DND-41 (cell line): ENCODE measurements around the gene KCNK16.

Experiments
- ATAC-seq: fragments of 200-7000 bp; cut with Tn5 transposase; 3 replicates; pipeline ENCODE4 v1.9.1; 2021; ENCODE audit warnings: low read depth; ENCODE audit not compliant: insufficient read depth
- DNase-seq: peaks from one replicate; pipeline ENCODE4 v3.0.0-alpha.2; 2020
- H2AFZ ChIP-seq: 2 replicates; pipeline ENCODE4 v1.6.0; 2012; ENCODE audit warnings: low read depth, low read length
- H3K27ac ChIP-seq: 2 replicates; pipeline ENCODE4 v1.5.1; 2012; ENCODE audit warnings: low read length, inconsistent platforms
- H3K27me3 ChIP-seq: fragments of 200-600 bp; sonication (generic); 2 replicates; pipeline ENCODE4 v1.6.0; 2012; ENCODE audit warnings: low read length, mild to moderate bottlenecking, inconsistent platforms; ENCODE audit not compliant: insufficient read depth, poor library complexity
- H3K36me3 ChIP-seq: 2 replicates; pipeline ENCODE4 v1.5.1; 2012; ENCODE audit warnings: low read length, inconsistent platforms; ENCODE audit not compliant: insufficient read depth
- H3K4me1 ChIP-seq: 2 replicates; pipeline ENCODE4 v1.5.1; 2012; ENCODE audit warnings: mild to moderate bottlenecking, low read length; ENCODE audit not compliant: insufficient read depth
- H3K4me2 ChIP-seq: 2 replicates; pipeline ENCODE4 v1.6.0; 2012; ENCODE audit warnings: mild to moderate bottlenecking, moderate library complexity, low read length, inconsistent platforms; ENCODE audit not compliant: insufficient read depth
- H3K4me3 ChIP-seq, 2 experiments: fragments of 200-600 bp in 1 of 2; shearing (Covaris generic) in 1 of 2; 2 replicates each; pipeline ENCODE4 v1.5.1; 2012 to 2016; ENCODE audit warnings: inconsistent platforms in 2 of 2, low read length in 2 of 2, mild to moderate bottlenecking in 2 of 2, low read depth in 1 of 2, moderate library complexity in 1 of 2
- H3K79me2 ChIP-seq: 2 replicates; pipeline ENCODE4 v1.6.0; 2012; ENCODE audit warnings: low read length, inconsistent platforms; ENCODE audit not compliant: insufficient read depth
- H3K9ac ChIP-seq: 2 replicates; pipeline ENCODE4 v1.6.0; 2012; ENCODE audit warnings: low read depth, mild to moderate bottlenecking, inconsistent platforms, low read length, moderate library complexity
- H3K9me3 ChIP-seq: 2 replicates; pipeline ENCODE4 v1.5.1; 2012; ENCODE audit warnings: low read length, moderate library complexity, mild to moderate bottlenecking, inconsistent platforms; ENCODE audit not compliant: insufficient read depth, severe bottlenecking
- H4K20me1 ChIP-seq: 2 replicates; pipeline ENCODE4 v1.6.0; 2012; ENCODE audit warnings: low read length; ENCODE audit not compliant: insufficient read depth
- EZH2 ChIP-seq: IDR thresholded peaks from 3 replicates; pipeline ENCODE4 v1.6.1; 2012; ENCODE audit warnings: borderline replicate concordance, low read depth, mild to moderate bottlenecking, moderate library complexity, low read length, inconsistent platforms; ENCODE audit not compliant: severe bottlenecking
- TF ChIP-seq, protein P1 (sequence below): IDR thresholded peaks from 2 replicates; pipeline ENCODE4 v1.5.1; 2012; ENCODE audit warnings: borderline replicate concordance, low read length, moderate library complexity, mild to moderate bottlenecking; ENCODE audit not compliant: poor library complexity, severe bottlenecking; ENCODE audit errors: extremely low read depth

KCNK16 gene

DNA sequence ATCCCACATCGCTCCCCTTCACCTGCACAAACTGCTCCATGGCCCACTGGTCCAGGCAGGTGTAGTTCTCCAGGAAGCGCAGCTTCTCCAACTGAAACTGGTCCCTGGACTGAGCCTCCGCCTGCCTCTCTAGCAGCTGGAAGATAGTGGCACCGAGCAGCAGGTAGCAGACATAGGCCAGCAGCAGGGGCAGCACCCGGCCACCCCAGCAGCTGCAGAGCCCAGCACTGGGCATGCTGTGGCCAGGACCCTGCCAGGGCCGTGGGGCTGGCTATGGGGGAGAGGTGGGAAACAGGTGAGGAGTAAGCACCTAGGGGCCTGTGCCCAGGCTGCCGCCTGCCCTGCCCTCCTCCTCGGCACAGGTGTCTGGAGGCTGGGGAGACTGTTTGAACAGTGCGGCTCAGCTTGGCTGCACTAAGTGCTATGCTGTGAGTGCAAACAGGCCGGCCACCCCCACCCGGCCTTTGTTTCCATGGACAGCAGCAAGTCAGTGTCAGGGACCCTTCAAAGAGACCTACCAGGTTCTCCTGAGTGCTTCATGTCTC is at the start of gene KCNK16:
KCNK16 (minus strand) TSS at position 397 of the 545 bp plus-strand sequence; CDS start at position 235, 162 bp downstream.
- DNase-seq, result no peak
- no peak within 1 kb of the TSS for H3K9ac ChIP-seq

DNA sequence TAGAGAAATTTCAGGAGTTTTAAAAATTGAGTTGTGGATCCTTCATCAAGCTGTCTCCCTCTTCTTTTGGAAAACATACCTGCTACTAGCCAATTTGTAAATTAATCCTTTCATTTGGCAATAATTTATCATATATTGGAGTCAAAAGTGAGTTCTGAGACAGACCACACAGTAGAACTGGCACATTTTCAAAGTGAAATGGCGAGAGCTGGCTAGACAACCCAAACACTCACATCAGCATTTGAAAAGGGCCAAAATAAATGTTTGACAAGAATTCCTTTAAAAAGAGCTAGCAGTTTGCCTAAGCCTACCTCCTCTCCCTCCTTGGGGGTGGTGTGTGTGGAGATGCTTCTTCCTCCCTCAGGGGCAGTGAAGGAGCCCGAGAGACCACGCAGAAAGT is 47.9 kb upstream of the KCNK16 start:
- no peak for ATAC-seq
- no peaks in the 10 kb centered on the region for H3K79me2 ChIP-seq

More for the DNA sequence above, at the start of gene KCNK16:
- TF ChIP-seq, protein P1, sequence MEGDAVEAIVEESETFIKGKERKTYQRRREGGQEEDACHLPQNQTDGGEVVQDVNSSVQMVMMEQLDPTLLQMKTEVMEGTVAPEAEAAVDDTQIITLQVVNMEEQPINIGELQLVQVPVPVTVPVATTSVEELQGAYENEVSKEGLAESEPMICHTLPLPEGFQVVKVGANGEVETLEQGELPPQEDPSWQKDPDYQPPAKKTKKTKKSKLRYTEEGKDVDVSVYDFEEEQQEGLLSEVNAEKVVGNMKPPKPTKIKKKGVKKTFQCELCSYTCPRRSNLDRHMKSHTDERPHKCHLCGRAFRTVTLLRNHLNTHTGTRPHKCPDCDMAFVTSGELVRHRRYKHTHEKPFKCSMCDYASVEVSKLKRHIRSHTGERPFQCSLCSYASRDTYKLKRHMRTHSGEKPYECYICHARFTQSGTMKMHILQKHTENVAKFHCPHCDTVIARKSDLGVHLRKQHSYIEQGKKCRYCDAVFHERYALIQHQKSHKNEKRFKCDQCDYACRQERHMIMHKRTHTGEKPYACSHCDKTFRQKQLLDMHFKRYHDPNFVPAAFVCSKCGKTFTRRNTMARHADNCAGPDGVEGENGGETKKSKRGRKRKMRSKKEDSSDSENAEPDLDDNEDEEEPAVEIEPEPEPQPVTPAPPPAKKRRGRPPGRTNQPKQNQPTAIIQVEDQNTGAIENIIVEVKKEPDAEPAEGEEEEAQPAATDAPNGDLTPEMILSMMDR, result no peak
- TF ChIP-seq EZH2, result no peak
- no peaks in the 10 kb centered on the region for H4K20me1 ChIP-seq
- H2AFZ ChIP-seq, result no peak within 1 kb of the TSS
- no peaks in the 10 kb centered on the region for H3K9me3 ChIP-seq
- no peak within 1 kb of the TSS for H3K4me2 ChIP-seq
- no peak within 1 kb of the TSS for H3K4me3 ChIP-seq
- no peak within 1 kb of the TSS for H3K27ac ChIP-seq
- H3K27me3 ChIP-seq, result peaks cover 6% of the 10 kb centered on the region
- no peaks in the 10 kb centered on the region for H3K36me3 ChIP-seq
- no peak for ATAC-seq
- no peaks in the 10 kb centered on the region for H3K4me1 ChIP-seq
- no peaks in the 10 kb centered on the region for H3K79me2 ChIP-seq

DNA sequence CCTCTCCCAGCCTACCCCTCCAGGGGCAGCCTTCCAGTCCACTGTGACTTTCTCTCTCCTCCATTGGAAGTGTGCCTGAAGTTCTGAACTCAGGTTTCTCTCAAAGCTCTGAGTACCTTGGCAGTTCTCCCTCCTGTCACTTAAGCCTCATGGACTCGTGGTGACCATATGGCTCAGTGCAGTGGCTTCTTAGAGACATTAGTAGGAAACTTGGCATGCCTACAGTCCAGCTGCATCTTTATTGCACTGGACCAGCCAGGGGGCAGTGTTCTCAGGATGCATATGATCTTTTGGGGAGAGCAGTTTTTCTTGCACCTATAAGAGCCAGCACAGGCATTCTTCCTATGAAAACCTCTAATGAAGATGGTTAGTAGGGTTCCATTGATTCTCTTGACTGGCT is 47.5 kb upstream of the KCNK16 start:
- H3K36me3 ChIP-seq, result no peaks in the 10 kb centered on the region

More for the DNA sequence above, 47.9 kb upstream of the KCNK16 start:
- no peak for DNase-seq
- Histone ChIP-seq H3K4me2 (no peak overlapping the region), H3K4me3 (no peak overlapping the region), H3K27me3 (peaks cover 3% of the 10 kb centered on the region), H3K9me3 (no peaks in the 10 kb centered on the region), H3K36me3 (no peaks in the 10 kb centered on the region), H3K9ac (no peak overlapping the region), H3K27ac (no peak overlapping the region), H2AFZ (no peak overlapping the region), H4K20me1 (no peaks in the 10 kb centered on the region), H3K4me1 (no peaks in the 10 kb centered on the region)
- TF ChIP-seq, protein P1, result no peak
- TF ChIP-seq EZH2, result no peak

More for the DNA sequence above, 47.5 kb upstream of the KCNK16 start:
- peaks cover 3% of the 10 kb centered on the region for H3K27me3 ChIP-seq
- H3K79me2 ChIP-seq, result no peaks in the 10 kb centered on the region
- H3K4me3 ChIP-seq, result no peak overlapping the region
- H2AFZ ChIP-seq, result no peak overlapping the region
- H3K4me2 ChIP-seq, result no peak overlapping the region
- TF ChIP-seq, protein P1, result no peak
- no peak for TF ChIP-seq EZH2
- no peaks in the 10 kb centered on the region for H3K4me1 ChIP-seq
- no peaks in the 10 kb centered on the region for H4K20me1 ChIP-seq
- no peak for ATAC-seq
- no peaks in the 10 kb centered on the region for H3K9me3 ChIP-seq
- no peak for DNase-seq
- no peak overlapping the region for H3K27ac ChIP-seq
- no peak overlapping the region for H3K9ac ChIP-seq
